Prostate gland (tissue), 2 donors: ENCODE results near the gene RAB11B.

ENCODE experiments used
- POLR2A ChIP-seq: fragments of 450-650 bp; IDR thresholded peaks from one replicate; pipeline ENCODE4 v1.6.1; 2016; ENCODE audit warnings: antibody characterized with exemption, mild to moderate bottlenecking
- POLR2AphosphoS5 ChIP-seq: sonication (generic); formaldehyde crosslinking; IDR thresholded peaks from one replicate; pipeline ENCODE4 v1.6.1; 2017; ENCODE audit warnings: antibody characterized with exemption
- TF ChIP-seq, protein P1 (sequence below), 4 experiments: fragments of 200-600 bp in 2 of 4; fragments of 450-650 bp in 2 of 4; sonication (generic) in 2 of 4; IDR thresholded peaks; 1 replicate in 3 of 4; 2 replicates in 1 of 4; pipeline ENCODE4 v1.5.1; 2016 to 2019; ENCODE audit warnings: antibody characterized with exemption in 4 of 4, mild to moderate bottlenecking in 2 of 4, moderate library complexity in 2 of 4

DNA sequence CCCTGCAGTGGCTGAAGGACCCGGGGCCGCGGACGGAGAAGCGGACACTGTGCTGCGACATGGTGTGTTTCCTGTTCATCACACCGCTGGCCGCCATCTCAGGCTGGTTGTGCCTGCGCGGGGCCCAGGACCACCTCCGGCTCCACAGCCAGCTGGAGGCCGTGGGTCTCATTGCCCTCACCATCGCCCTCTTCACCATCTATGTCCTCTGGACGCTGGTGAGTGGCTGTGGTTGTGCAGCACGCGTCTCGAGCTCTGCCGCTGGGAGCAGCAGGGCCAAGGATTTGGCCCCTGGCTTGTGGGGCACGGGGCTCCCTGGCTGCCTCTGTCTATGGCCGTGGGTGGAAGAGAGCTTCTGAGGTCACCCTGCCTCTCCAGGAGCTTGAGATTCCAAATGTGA lies 40.5 kb downstream of the RAB11B start:
- no peak for TF ChIP-seq POLR2A
- TF ChIP-seq, protein P1, sequence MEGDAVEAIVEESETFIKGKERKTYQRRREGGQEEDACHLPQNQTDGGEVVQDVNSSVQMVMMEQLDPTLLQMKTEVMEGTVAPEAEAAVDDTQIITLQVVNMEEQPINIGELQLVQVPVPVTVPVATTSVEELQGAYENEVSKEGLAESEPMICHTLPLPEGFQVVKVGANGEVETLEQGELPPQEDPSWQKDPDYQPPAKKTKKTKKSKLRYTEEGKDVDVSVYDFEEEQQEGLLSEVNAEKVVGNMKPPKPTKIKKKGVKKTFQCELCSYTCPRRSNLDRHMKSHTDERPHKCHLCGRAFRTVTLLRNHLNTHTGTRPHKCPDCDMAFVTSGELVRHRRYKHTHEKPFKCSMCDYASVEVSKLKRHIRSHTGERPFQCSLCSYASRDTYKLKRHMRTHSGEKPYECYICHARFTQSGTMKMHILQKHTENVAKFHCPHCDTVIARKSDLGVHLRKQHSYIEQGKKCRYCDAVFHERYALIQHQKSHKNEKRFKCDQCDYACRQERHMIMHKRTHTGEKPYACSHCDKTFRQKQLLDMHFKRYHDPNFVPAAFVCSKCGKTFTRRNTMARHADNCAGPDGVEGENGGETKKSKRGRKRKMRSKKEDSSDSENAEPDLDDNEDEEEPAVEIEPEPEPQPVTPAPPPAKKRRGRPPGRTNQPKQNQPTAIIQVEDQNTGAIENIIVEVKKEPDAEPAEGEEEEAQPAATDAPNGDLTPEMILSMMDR (IDR thresholded peaks at IDR 0.05): no peak
- TF ChIP-seq POLR2AphosphoS5: no peak
